ENCODE results near the gene ZNF407. TPM values are rescaled to one million over a fixed set of nuclear protein-coding genes. Genes with fewer than 3 reads are reported as not detected.

The ZNF407 gene
- total RNA-seq, 1 donor from 2014 or later: 9.0 TPM

DNA sequence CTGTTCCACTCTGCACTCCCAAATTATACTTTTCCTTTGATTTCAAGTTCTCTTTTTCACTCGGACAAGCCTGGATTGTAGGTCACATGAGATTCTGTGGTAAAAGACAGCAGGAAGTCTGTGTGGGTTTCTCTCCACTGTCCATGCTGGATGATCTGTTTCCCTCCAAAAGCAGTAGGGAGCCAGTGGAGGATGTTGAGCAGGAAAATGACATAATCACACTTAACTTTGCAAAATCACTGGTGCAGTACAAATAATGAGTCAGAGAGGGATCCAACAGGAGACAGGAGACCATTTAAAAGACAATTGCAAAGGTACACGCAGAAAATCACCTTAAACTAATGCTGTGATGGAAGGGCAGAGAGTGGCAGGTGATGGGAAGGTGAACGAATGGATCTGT is 301.3 kb downstream of the ZNF407 start:
- Histone ChIP-seq H3K79me2 (ENCODE audit: low read depth) (no peaks in the 10 kb centered on the region), H3F3A (ENCODE audit: low read depth) (no peaks in the 10 kb centered on the region), H3K9ac (no peak overlapping the region), H3K27ac (no peak overlapping the region), H3K9me3 (ENCODE audit: low read depth) (no peaks in the 10 kb centered on the region), H3K4me3 (no peak overlapping the region), H4K20me1 (ENCODE audit: low read depth) (no peaks in the 10 kb centered on the region), H3K36me3 (no peaks in the 10 kb centered on the region), H3K4me2 (no peak overlapping the region), H3K27me3 (no peaks in the 10 kb centered on the region), H3K4me1 (no peaks in the 10 kb centered on the region), H2AFZ (replicated peaks) (no peak overlapping the region)
- no peak for DNase-seq (ENCODE audit: low spot score)
- H3K27ac Mint-ChIP-seq: no peak overlapping the region
- H3K27me3 Mint-ChIP-seq (ENCODE audit: insufficient read depth, low read depth): peaks cover 2% of the 10 kb centered on the region
- no peaks in the 10 kb centered on the region for H3K36me3 Mint-ChIP-seq
- no peaks in the 10 kb centered on the region for H3K9me3 Mint-ChIP-seq
- no peak overlapping the region for H3K4me3 Mint-ChIP-seq
- TF ChIP-seq CTCF (IDR thresholded peaks at IDR 0.05) (no peak), EZH2 (IDR thresholded peaks at IDR 0.05) (no peak), EZH2phosphoT487 (IDR thresholded peaks at IDR 0.05) (no peak)
- peaks cover 39% of the 10 kb centered on the region for H3K4me1 Mint-ChIP-seq

- Histone ChIP-seq H3K4me3 (no peak overlapping the region), H3K27me3 (no peaks in the 10 kb centered on the region), H4K20me1 (ENCODE audit: low read depth) (no peaks in the 10 kb centered on the region), H3K9me3 (ENCODE audit: low read depth) (no peaks in the 10 kb centered on the region), H3K27ac (no peak overlapping the region), H3K36me3 (no peaks in the 10 kb centered on the region), H2AFZ (replicated peaks) (no peak overlapping the region), H3K4me2 (no peak overlapping the region), H3F3A (ENCODE audit: low read depth) (no peaks in the 10 kb centered on the region), H3K9ac (no peak overlapping the region), H3K4me1 (no peaks in the 10 kb centered on the region), H3K79me2 (ENCODE audit: low read depth) (no peaks in the 10 kb centered on the region)
- DNase-seq (ENCODE audit: low spot score): no peak
- Mint-ChIP-seq H3K4me3 (no peak overlapping the region), H3K9me3 (no peaks in the 10 kb centered on the region), H3K4me1 (peaks cover 41% of the 10 kb centered on the region), H3K36me3 (no peaks in the 10 kb centered on the region), H3K27me3 (ENCODE audit: insufficient read depth, low read depth) (peaks cover 2% of the 10 kb centered on the region), H3K27ac (no peak overlapping the region)
- TF ChIP-seq EZH2phosphoT487 (IDR thresholded peaks at IDR 0.05): no peak
- TF ChIP-seq EZH2 (IDR thresholded peaks at IDR 0.05): no peak
- TF ChIP-seq CTCF (IDR thresholded peaks at IDR 0.05): no peak
Measured at GRCh38 chr18:74899554-74899953, 301.9 kb downstream of the ZNF407 start.

DNA sequence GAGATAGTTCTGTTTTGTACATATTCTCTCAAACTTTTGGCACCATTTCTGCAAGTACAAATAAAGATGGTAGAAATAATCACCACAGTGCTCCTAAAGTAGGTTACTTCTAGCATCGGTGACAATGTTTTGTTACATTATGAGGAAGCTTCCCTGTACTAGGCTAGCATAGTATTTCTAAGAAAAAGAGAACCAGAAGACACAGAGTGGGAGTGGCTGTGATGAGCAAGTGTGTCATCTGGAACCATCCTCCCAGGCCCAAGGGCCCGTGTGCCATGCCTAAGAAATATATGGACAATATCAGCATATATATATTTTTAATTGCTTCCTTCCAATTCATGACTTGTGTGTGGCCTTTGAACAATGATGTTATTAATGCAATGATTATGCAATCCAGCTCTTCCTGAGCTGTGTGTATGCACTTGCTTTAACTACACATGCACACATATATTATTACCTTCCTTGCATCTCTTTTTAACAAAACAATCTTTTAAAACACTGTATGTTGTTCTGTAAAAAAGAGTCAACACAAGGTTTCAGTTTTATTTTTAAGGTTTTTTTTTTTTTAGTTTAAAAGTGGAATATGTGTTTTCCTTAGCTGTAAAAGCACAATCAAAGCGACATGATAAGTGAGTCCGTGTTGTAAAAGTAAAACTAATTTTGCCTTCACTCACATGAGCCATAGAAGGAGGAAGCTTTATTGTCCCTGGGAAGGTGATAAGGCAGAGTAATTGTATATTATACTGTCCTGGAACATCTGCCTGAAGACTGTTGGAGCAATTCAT is 303.9 kb downstream of the ZNF407 start:
- Histone ChIP-seq H3F3A (ENCODE audit: low read depth) (no peaks in the 10 kb centered on the region), H3K79me2 (ENCODE audit: low read depth) (no peaks in the 10 kb centered on the region), H3K36me3 (no peaks in the 10 kb centered on the region), H3K27me3 (no peaks in the 10 kb centered on the region), H3K27ac (no peak overlapping the region), H3K9ac (no peak overlapping the region), H4K20me1 (ENCODE audit: low read depth) (no peaks in the 10 kb centered on the region), H3K4me3 (no peak overlapping the region), H3K4me2 (no peak overlapping the region), H2AFZ (replicated peaks) (no peak overlapping the region), H3K4me1 (no peaks in the 10 kb centered on the region), H3K9me3 (ENCODE audit: low read depth) (no peaks in the 10 kb centered on the region)
- no peak overlapping the region for H3K4me3 Mint-ChIP-seq
- peaks cover 28% of the 10 kb centered on the region for H3K4me1 Mint-ChIP-seq
- no peak for DNase-seq (ENCODE audit: low spot score)
- no peak overlapping the region for H3K27ac Mint-ChIP-seq
- H3K36me3 Mint-ChIP-seq: no peaks in the 10 kb centered on the region
- TF ChIP-seq EZH2 (IDR thresholded peaks at IDR 0.05) (no peak), CTCF (IDR thresholded peaks at IDR 0.05) (no peak), EZH2phosphoT487 (IDR thresholded peaks at IDR 0.05) (no peak)
- H3K27me3 Mint-ChIP-seq (ENCODE audit: insufficient read depth, low read depth): peaks cover 2% of the 10 kb centered on the region
- no peaks in the 10 kb centered on the region for H3K9me3 Mint-ChIP-seq

All from neural progenitor cell (in vitro differentiated cells).